MM.1S (cell line): ENCODE data around the gene SLC44A1.

ENCODE experiments used
- DNase-seq: peaks from one replicate; pipeline ENCODE4 v3.0.0-alpha.2; 2015
- H2AFZ ChIP-seq: fragments of 300-600 bp; sonication (generic); 2 replicates; pipeline ENCODE4 v1.6.0; 2016; ENCODE audit warnings: antibody characterized with exemption, low read length
- H3F3A ChIP-seq: fragments of 300-600 bp; sonication (generic); 2 replicates; pipeline ENCODE4 v1.6.1; 2016; ENCODE audit warnings: mild to moderate bottlenecking, antibody characterized with exemption, low read length, moderate library complexity, mixed read lengths; ENCODE audit not compliant: insufficient read depth
- H3K27ac ChIP-seq: fragments of 300-600 bp; sonication (generic); 2 replicates; pipeline ENCODE4 v1.5.1; 2016; ENCODE audit warnings: mild to moderate bottlenecking, low read length
- H3K27me3 ChIP-seq: fragments of 300-600 bp; sonication (generic); replicated peaks from 2 replicates; pipeline ENCODE4 v1.6.0; 2016; ENCODE audit warnings: low read length; ENCODE audit not compliant: insufficient read depth
- H3K36me3 ChIP-seq: fragments of 300-600 bp; sonication (generic); replicated peaks from 2 replicates; pipeline ENCODE4 v1.6.1; 2016; ENCODE audit warnings: mild to moderate bottlenecking, low read length, mixed read lengths; ENCODE audit not compliant: insufficient read depth
- H3K4me1 ChIP-seq: fragments of 300-600 bp; sonication (generic); 2 replicates; pipeline ENCODE4 v1.6.1; 2016; ENCODE audit warnings: low read length, mixed read lengths
- H3K4me2 ChIP-seq: fragments of 300-600 bp; sonication (generic); 2 replicates; pipeline ENCODE4 v1.6.0; 2016; ENCODE audit warnings: low read depth, low read length
- H3K4me3 ChIP-seq: fragments of 300-600 bp; sonication (generic); 2 replicates; pipeline ENCODE4 v1.5.1; 2016; ENCODE audit warnings: low read length, mixed read lengths
- H3K79me2 ChIP-seq: fragments of 300-600 bp; sonication (generic); 2 replicates; pipeline ENCODE4 v1.6.1; 2016; ENCODE audit warnings: mixed run types, low read length, mixed read lengths
- H3K9ac ChIP-seq: fragments of 300-600 bp; sonication (generic); 2 replicates; pipeline ENCODE4 v1.6.1; 2016; ENCODE audit warnings: low read length, mixed read lengths
- H3K9me2 ChIP-seq: fragments of 300-600 bp; sonication (generic); replicated peaks from 2 replicates; pipeline ENCODE4 v1.6.1; 2016; ENCODE audit warnings: mild to moderate bottlenecking, low read length, mixed read lengths; ENCODE audit not compliant: insufficient read depth
- H3K9me3 ChIP-seq: fragments of 300-600 bp; sonication (generic); replicated peaks from 2 replicates; pipeline ENCODE4 v1.6.1; 2016; ENCODE audit warnings: mild to moderate bottlenecking, low read length, mixed read lengths; ENCODE audit not compliant: insufficient read depth
- H4K20me1 ChIP-seq: fragments of 300-600 bp; sonication (generic); 2 replicates; pipeline ENCODE4 v1.6.1; 2016; ENCODE audit warnings: mild to moderate bottlenecking, low read length, moderate library complexity, mixed read lengths; ENCODE audit not compliant: insufficient read depth
- EZH2 ChIP-seq: fragments of 300-600 bp; sonication (generic); optimal IDR thresholded peaks from 2 replicates; pipeline ENCODE3; 2017; ENCODE audit warnings: low read depth, mild to moderate bottlenecking, antibody characterized with exemption, low read length, mixed read lengths
- EZH2phosphoT487 ChIP-seq: fragments of 300-600 bp; sonication (generic); IDR thresholded peaks from 2 replicates; pipeline ENCODE4 v1.6.1; 2018; ENCODE audit warnings: antibody characterized with exemption, low read length
- TF ChIP-seq, protein P1 (sequence below): fragments of 300-600 bp; sonication (generic); IDR thresholded peaks from 2 replicates; pipeline ENCODE4 v1.5.1; 2016; ENCODE audit warnings: antibody characterized with exemption, low read length, mixed read lengths

The SLC44A1 gene

DNA sequence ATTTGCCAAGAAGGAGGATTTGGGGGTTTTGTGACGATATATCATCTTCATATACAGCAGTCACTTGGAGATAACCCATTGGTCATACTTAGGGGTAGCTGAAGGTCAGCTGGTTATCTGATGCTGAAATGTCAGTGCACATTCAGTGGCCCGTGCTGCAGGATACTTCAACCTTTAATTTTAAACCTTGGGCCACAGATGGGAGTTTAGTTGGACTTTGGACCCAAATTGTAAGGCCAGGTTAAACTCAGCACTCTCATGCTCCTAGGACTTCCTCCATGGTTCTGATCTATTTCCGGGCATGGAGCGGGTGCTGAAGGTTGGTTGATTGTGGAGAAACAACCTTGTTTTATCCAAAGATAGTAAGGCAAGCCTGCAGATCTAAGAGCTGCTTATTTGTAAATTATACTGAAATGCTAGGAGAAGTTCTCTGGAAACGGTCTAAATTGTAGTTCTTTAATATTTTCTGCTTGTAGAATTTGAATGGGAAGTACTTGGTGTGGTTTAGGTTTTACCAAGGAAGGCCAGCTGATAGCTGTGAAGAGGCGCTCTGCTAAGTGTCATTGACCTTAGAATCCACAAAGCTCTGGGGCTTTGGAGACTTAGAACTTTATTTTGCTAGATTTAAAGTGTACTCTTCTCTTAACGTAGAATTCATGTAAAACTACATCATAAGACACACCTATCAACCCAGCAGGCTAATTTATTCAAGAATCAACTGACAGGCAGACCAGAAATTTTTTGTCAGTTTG lies 38.6 kb downstream of the SLC44A1 start:
- Histone ChIP-seq H3K9me3 (no peaks in the 10 kb centered on the region), H2AFZ (no peak overlapping the region), H3K27me3 (no peaks in the 10 kb centered on the region), H3K9me2 (no peaks in the 10 kb centered on the region), H3F3A (no peaks in the 10 kb centered on the region), H3K9ac (no peak overlapping the region), H3K79me2 (peaks cover 88% of the 10 kb centered on the region), H3K4me2 (no peak overlapping the region), H3K36me3 (no peaks in the 10 kb centered on the region; the same call in 1 of the 2 replicates), H3K4me3 (no peak overlapping the region), H3K4me1 (no peaks in the 10 kb centered on the region), H3K27ac (no peak overlapping the region), H4K20me1 (peaks cover 7% of the 10 kb centered on the region; the same call in 1 of the 2 replicates)
- DNase-seq = no peak
- TF ChIP-seq EZH2phosphoT487 = no peak
- no peak for TF ChIP-seq EZH2
- TF ChIP-seq, protein P1, sequence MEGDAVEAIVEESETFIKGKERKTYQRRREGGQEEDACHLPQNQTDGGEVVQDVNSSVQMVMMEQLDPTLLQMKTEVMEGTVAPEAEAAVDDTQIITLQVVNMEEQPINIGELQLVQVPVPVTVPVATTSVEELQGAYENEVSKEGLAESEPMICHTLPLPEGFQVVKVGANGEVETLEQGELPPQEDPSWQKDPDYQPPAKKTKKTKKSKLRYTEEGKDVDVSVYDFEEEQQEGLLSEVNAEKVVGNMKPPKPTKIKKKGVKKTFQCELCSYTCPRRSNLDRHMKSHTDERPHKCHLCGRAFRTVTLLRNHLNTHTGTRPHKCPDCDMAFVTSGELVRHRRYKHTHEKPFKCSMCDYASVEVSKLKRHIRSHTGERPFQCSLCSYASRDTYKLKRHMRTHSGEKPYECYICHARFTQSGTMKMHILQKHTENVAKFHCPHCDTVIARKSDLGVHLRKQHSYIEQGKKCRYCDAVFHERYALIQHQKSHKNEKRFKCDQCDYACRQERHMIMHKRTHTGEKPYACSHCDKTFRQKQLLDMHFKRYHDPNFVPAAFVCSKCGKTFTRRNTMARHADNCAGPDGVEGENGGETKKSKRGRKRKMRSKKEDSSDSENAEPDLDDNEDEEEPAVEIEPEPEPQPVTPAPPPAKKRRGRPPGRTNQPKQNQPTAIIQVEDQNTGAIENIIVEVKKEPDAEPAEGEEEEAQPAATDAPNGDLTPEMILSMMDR = no peak

DNA sequence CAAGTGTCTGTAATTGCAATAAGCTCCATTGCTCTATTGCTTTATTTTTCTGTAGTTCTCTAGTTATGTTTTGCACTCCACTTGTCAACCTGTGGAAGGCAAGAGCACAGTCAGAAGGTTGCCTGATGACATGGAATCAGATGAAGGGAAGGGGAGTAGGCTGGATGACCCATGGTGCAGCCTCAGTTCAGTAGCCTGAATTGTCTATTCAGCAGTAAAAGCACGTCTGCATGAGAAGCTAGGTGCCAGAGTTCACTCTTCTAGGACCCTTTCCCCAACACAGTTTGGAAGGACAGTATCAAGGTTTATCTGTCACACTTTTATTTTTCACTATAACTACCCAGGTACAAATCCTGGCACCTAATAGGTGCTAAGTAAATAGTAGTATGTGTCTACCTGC lies 39.3 kb downstream of the SLC44A1 start:
- Histone ChIP-seq H3K36me3 (no peaks in the 10 kb centered on the region; the same call in 1 of the 2 replicates), H3K4me3 (no peak overlapping the region), H3K9me3 (no peaks in the 10 kb centered on the region), H3K4me1 (no peaks in the 10 kb centered on the region), H3K27ac (no peak overlapping the region), H4K20me1 (peaks cover 7% of the 10 kb centered on the region; the same call in 1 of the 2 replicates), H2AFZ (no peak overlapping the region), H3K27me3 (no peaks in the 10 kb centered on the region), H3K79me2 (peaks cover 92% of the 10 kb centered on the region), H3K4me2 (no peak overlapping the region), H3K9ac (no peak overlapping the region), H3F3A (no peaks in the 10 kb centered on the region), H3K9me2 (no peaks in the 10 kb centered on the region)
- no peak for DNase-seq
- no peak for TF ChIP-seq EZH2phosphoT487
- no peak for TF ChIP-seq EZH2
- TF ChIP-seq, protein P1 = no peak

- no peak overlapping the region for H2AFZ ChIP-seq
- no peak overlapping the region for H3K4me2 ChIP-seq
- peaks cover 10% of the 10 kb centered on the region; the same call in 1 of the 2 replicates for H4K20me1 ChIP-seq
- no peak overlapping the region for H3K9ac ChIP-seq
- H3K9me3 ChIP-seq = no peaks in the 10 kb centered on the region
- no peaks in the 10 kb centered on the region for H3K9me2 ChIP-seq
- H3K27ac ChIP-seq = no peak overlapping the region
- no peaks in the 10 kb centered on the region for H3K4me1 ChIP-seq
- TF ChIP-seq EZH2 (no peak), EZH2phosphoT487 (no peak)
- TF ChIP-seq, protein P1 = no peak
- H3K27me3 ChIP-seq = no peaks in the 10 kb centered on the region
- no peak for DNase-seq
- no peaks in the 10 kb centered on the region; the same call in 1 of the 2 replicates for H3K36me3 ChIP-seq
- H3K4me3 ChIP-seq = no peak overlapping the region
- H3K79me2 ChIP-seq = peaks cover 95% of the 10 kb centered on the region
- no peaks in the 10 kb centered on the region for H3F3A ChIP-seq
Observed at GRCh38 chr9:105284463-105284862, 40.0 kb downstream of the SLC44A1 start.
